HepG2 (cell line): Measurements from ENCODE around the gene PLEKHH3. TPM values are rescaled to one million over a fixed set of nuclear protein-coding genes. Genes with fewer than 3 reads are reported as not detected.
A peak's percentile ranks its signal among the peaks of the same experiment; 100 is the strongest.

Experiments used
- CBX5 ChIP-seq: sonication (generic); formaldehyde crosslinking; IDR thresholded peaks from 2 replicates; pipeline ENCODE4 v1.4.0; 2020; ENCODE audit warnings: missing genetic modification reagents, borderline replicate concordance
- DMAP1 ChIP-seq: IDR thresholded peaks from 2 replicates; pipeline ENCODE4 v1.6.1; 2016
- DZIP1 ChIP-seq: sonication (generic); formaldehyde crosslinking; IDR thresholded peaks from 2 replicates; pipeline ENCODE4 v1.5.0; 2020; ENCODE audit warnings: mild to moderate bottlenecking, missing genetic modification reagents
- FOXA3 ChIP-seq: IDR thresholded peaks from 2 replicates; pipeline ENCODE4 v1.6.1; 2016; ENCODE audit warnings: missing genetic modification reagents, missing compliant biosample characterization
- GLI4 ChIP-seq: sonication (generic); formaldehyde crosslinking; IDR thresholded peaks from 2 replicates; pipeline ENCODE4 v1.5.1; 2020; ENCODE audit warnings: missing genetic modification reagents, mild to moderate bottlenecking, moderate library complexity, borderline replicate concordance
- GPN1 ChIP-seq: sonication (generic); formaldehyde crosslinking; IDR thresholded peaks from 2 replicates; pipeline ENCODE4 v1.5.1; 2020; ENCODE audit warnings: missing genetic modification reagents, borderline replicate concordance
- MNT ChIP-seq: fragments of 450-650 bp; IDR thresholded peaks from 2 replicates; pipeline ENCODE4 v1.6.1; 2016
- MXD1 ChIP-seq: sonication (generic); formaldehyde crosslinking; IDR thresholded peaks from 2 replicates; pipeline ENCODE4 v1.4.0; 2020; ENCODE audit warnings: mild to moderate bottlenecking, missing genetic modification reagents
- NR2C2 ChIP-seq: sonication (generic); formaldehyde crosslinking; IDR thresholded peaks from 2 replicates; pipeline ENCODE4 v1.4.0; 2020; ENCODE audit warnings: missing genetic modification reagents, mild to moderate bottlenecking, moderate library complexity, borderline replicate concordance
- NRL ChIP-seq: sonication (generic); formaldehyde crosslinking; IDR thresholded peaks from 2 replicates; pipeline ENCODE4 v1.5.0; 2020; ENCODE audit warnings: missing genetic modification reagents, mild to moderate bottlenecking, moderate library complexity, borderline replicate concordance
- PHB2 ChIP-seq: fragments of 450-650 bp; IDR thresholded peaks from 2 replicates; pipeline ENCODE4 v1.6.1; 2018; ENCODE audit not compliant: partially characterized antibody
- POLR2AphosphoS5 ChIP-seq: IDR thresholded peaks from 2 replicates; pipeline ENCODE4 v1.6.1; 2012; ENCODE audit warnings: low read depth, low read length
- RAD21 ChIP-seq: fragments of 450-650 bp; formaldehyde crosslinking; IDR thresholded peaks from 2 replicates; pipeline ENCODE4 v1.5.0; 2020; ENCODE audit warnings: mild to moderate bottlenecking
- RFX1 ChIP-seq: fragments of 450-650 bp; IDR thresholded peaks from 2 replicates; pipeline ENCODE4 v1.6.1; 2017
- UBTF ChIP-seq: sonication (generic); formaldehyde crosslinking; IDR thresholded peaks from 2 replicates; pipeline ENCODE4 v1.4.0; 2020; ENCODE audit warnings: mild to moderate bottlenecking, missing genetic modification reagents
- ZBTB21 ChIP-seq: sonication (generic); formaldehyde crosslinking; IDR thresholded peaks from 2 replicates; pipeline ENCODE4 v1.4.0; 2020; ENCODE audit warnings: missing genetic modification reagents
- ZBTB42 ChIP-seq: sonication (generic); formaldehyde crosslinking; IDR thresholded peaks from 2 replicates; pipeline ENCODE4 v1.5.0; 2020; ENCODE audit warnings: mild to moderate bottlenecking, missing genetic modification reagents
- ZBTB7B ChIP-seq: sonication (generic); formaldehyde crosslinking; IDR thresholded peaks from 2 replicates; pipeline ENCODE4 v1.4.0; 2020; ENCODE audit warnings: missing genetic modification reagents
- ZNF432 ChIP-seq: sonication (generic); formaldehyde crosslinking; IDR thresholded peaks from 2 replicates; pipeline ENCODE4 v1.5.0; 2020; ENCODE audit warnings: missing genetic modification reagents, mild to moderate bottlenecking, borderline replicate concordance
- ZNF720 ChIP-seq: sonication (generic); formaldehyde crosslinking; IDR thresholded peaks from 2 replicates; pipeline ENCODE4 v1.4.0; 2020; ENCODE audit warnings: missing genetic modification reagents
- ZNF773 ChIP-seq: sonication (generic); formaldehyde crosslinking; IDR thresholded peaks from 2 replicates; pipeline ENCODE4 v1.4.0; 2020; ENCODE audit warnings: missing genetic modification reagents, borderline replicate concordance
- ZNF782 ChIP-seq: sonication (generic); formaldehyde crosslinking; IDR thresholded peaks from 2 replicates; pipeline ENCODE4 v1.4.0; 2020; ENCODE audit warnings: missing genetic modification reagents, mild to moderate bottlenecking, borderline replicate concordance
- ZNF891 ChIP-seq: sonication (generic); formaldehyde crosslinking; IDR thresholded peaks from 2 replicates; pipeline ENCODE4 v1.5.0; 2020; ENCODE audit warnings: mild to moderate bottlenecking, missing genetic modification reagents
- polyA plus RNA-seq, 8 experiments: library from polyadenylated mRNA; depleted of rRNA in 3 of 8; stranded (reverse) in 7 of 8; unstranded in 1 of 8; fragments of >200 nt; fragmentation: Illumina TruSeq in 4 of 8; extraction: Trizol in 4 of 8; gene quantifications; 2 replicates each; pipeline versions ENCODE4 v1.2.1 to v1.2.3, GENCODE V29; 2011 to 2016; ENCODE audit warnings: low read depth in 4 of 8, missing spikeins in 1 of 8, mixed read lengths in 1 of 8; ENCODE audit not compliant: insufficient read depth in 1 of 8
- total RNA-seq, 5 experiments: library from RNA; depleted of rRNA; stranded (reverse); fragments of >200 nt; fragmentation: Illumina TruSeq; extraction: Trizol; gene quantifications; 2 replicates each; pipeline ENCODE4 v1.2.3, GENCODE V29; 2016; ENCODE audit warnings: low read depth in 1 of 5

PLEKHH3 gene
- total and polyA plus RNA-seq, 2 of the 13 experiments (the other 11 are each of a cell fraction or from before 2014, with no cell fraction given), result 6.0 to 19.9 TPM

- TF ChIP-seq ZBTB21, result no peak
- TF ChIP-seq NR2C2, result no peak
- TF ChIP-seq PHB2, result no peak
- no peak for TF ChIP-seq ZBTB42 (CRISPR knock-in tag)
- 0 out of 2 replicates have a peak, but pooled peaks have one; percentile 58 for TF ChIP-seq NRL
- TF ChIP-seq MXD1, result peak; percentile 15; the same call in 1 of the 2 replicates
- no peak for TF ChIP-seq ZNF432 (CRISPR knock-in tag)
- no peak for TF ChIP-seq MNT
- no peak for TF ChIP-seq ZNF720 (CRISPR knock-in tag)
- no peak for TF ChIP-seq POLR2AphosphoS5
- TF ChIP-seq CBX5, result no peak
- TF ChIP-seq FOXA3, result no peak
- TF ChIP-seq GLI4 (CRISPR knock-in tag), result no peak
- TF ChIP-seq DZIP1 (CRISPR knock-in tag), result peak; percentile 44; the same call in 1 of the 2 replicates
- no peak for TF ChIP-seq ZNF782 (CRISPR knock-in tag)
- no peak for TF ChIP-seq GPN1
- peak; percentile 64; the same call in 1 of the 2 replicates for TF ChIP-seq ZBTB7B (CRISPR knock-in tag)
- TF ChIP-seq ZNF773 (CRISPR knock-in tag), result no peak
- no peak for TF ChIP-seq ZNF891 (CRISPR knock-in tag)
- TF ChIP-seq DMAP1 (CRISPR knock-in tag), result no peak
- no peak for TF ChIP-seq UBTF (CRISPR knock-in tag)
- no peak for TF ChIP-seq RFX1
- peak; percentile 42; the same call in 1 of the 2 replicates for TF ChIP-seq RAD21 (CRISPR knock-in tag)
Observed at GRCh38 chr17:42673885-42674754, 2.7 kb downstream of the PLEKHH3 start (continued).
